Trophoblast cell (in vitro differentiated cells and primary cell): ENCODE measurements around the gene SPPL2A.

Experiments
- DNase-seq, 2 donors: peaks; one replicate each; pipeline ENCODE4 v3.0.0-alpha.2; 2016
- H2AFZ ChIP-seq: 2 replicates; pipeline ENCODE4 v1.6.1; 2013; ENCODE audit warnings: low read length, moderate library complexity, mild to moderate bottlenecking; ENCODE audit not compliant: insufficient read depth, poor library complexity
- H2AK5ac ChIP-seq: 2 replicates; pipeline ENCODE4 v1.6.1; 2013; ENCODE audit warnings: mild to moderate bottlenecking, low read length
- H2BK120ac ChIP-seq: 2 replicates; pipeline ENCODE4 v1.6.1; 2013; ENCODE audit warnings: low read length, mild to moderate bottlenecking, moderate library complexity; ENCODE audit not compliant: insufficient read depth, poor library complexity
- H2BK12ac ChIP-seq: 2 replicates; pipeline ENCODE4 v1.6.1; 2013; ENCODE audit warnings: mild to moderate bottlenecking, low read length, moderate library complexity
- H2BK5ac ChIP-seq: 2 replicates; pipeline ENCODE4 v1.6.1; 2013; ENCODE audit warnings: low read length, low read depth, moderate library complexity, mild to moderate bottlenecking; ENCODE audit not compliant: poor library complexity
- H3K14ac ChIP-seq: 2 replicates; pipeline ENCODE4 v1.6.1; 2013; ENCODE audit warnings: mild to moderate bottlenecking, low read length
- H3K18ac ChIP-seq: 2 replicates; pipeline ENCODE4 v1.6.1; 2013; ENCODE audit warnings: mild to moderate bottlenecking, low read length
- H3K23ac ChIP-seq: 2 replicates; pipeline ENCODE4 v1.6.1; 2013; ENCODE audit warnings: low read length
- H3K27ac ChIP-seq: 2 replicates; pipeline ENCODE4 v1.5.1; 2013; ENCODE audit warnings: low read depth, mild to moderate bottlenecking, inconsistent platforms, low read length, moderate library complexity
- H3K27me3 ChIP-seq: 2 replicates; pipeline ENCODE4 v1.6.1; 2013; ENCODE audit warnings: inconsistent platforms, mild to moderate bottlenecking, low read length, moderate library complexity; ENCODE audit not compliant: insufficient read depth
- H3K36me3 ChIP-seq, 2 experiments: 1 replicate in 1 of 2; 2 replicates in 1 of 2; pipeline ENCODE4 v1.6.1; 2013; ENCODE audit warnings: low read length in 2 of 2, mild to moderate bottlenecking in 2 of 2, moderate library complexity in 1 of 2; ENCODE audit not compliant: insufficient read depth in 2 of 2, control insufficient read depth in 1 of 2
- H3K4ac ChIP-seq: 2 replicates; pipeline ENCODE4 v1.6.1; 2013; ENCODE audit warnings: low read depth, mild to moderate bottlenecking, low read length, moderate library complexity
- H3K4me1 ChIP-seq, 2 experiments: 1 replicate in 1 of 2; 2 replicates in 1 of 2; pipeline ENCODE4 v1.6.1; 2013; ENCODE audit warnings: low read length in 2 of 2, mild to moderate bottlenecking in 2 of 2, moderate library complexity in 1 of 2; ENCODE audit not compliant: insufficient read depth in 2 of 2, control insufficient read depth in 1 of 2
- H3K4me2 ChIP-seq: 2 replicates; pipeline ENCODE4 v1.6.1; 2013; ENCODE audit warnings: inconsistent platforms, mild to moderate bottlenecking, low read length, moderate library complexity
- H3K4me3 ChIP-seq: 2 replicates; pipeline ENCODE4 v1.5.1; 2013; ENCODE audit warnings: mild to moderate bottlenecking, low read depth, low read length, inconsistent platforms
- H3K79me1 ChIP-seq: one replicate; pipeline ENCODE4 v1.6.1; 2013; ENCODE audit warnings: low read length
- H3K79me2 ChIP-seq: 2 replicates; pipeline ENCODE4 v1.6.1; 2013; ENCODE audit warnings: low read length, mild to moderate bottlenecking; ENCODE audit not compliant: control insufficient read depth, insufficient read depth, poor library complexity
- H3K9ac ChIP-seq: 2 replicates; pipeline ENCODE4 v1.6.1; 2013; ENCODE audit warnings: mild to moderate bottlenecking, low read length
- H3K9me3 ChIP-seq: 2 replicates; pipeline ENCODE4 v1.6.1; 2013; ENCODE audit warnings: low read depth, mild to moderate bottlenecking, control low read depth, inconsistent platforms, low read length; ENCODE audit not compliant: insufficient read depth
- H4K12ac ChIP-seq: 2 replicates; pipeline ENCODE4 v1.6.1; 2013; ENCODE audit warnings: low read depth, mild to moderate bottlenecking, low read length, moderate library complexity
- H4K8ac ChIP-seq: 2 replicates; pipeline ENCODE4 v1.6.1; 2013; ENCODE audit warnings: low read depth, mild to moderate bottlenecking, low read length, moderate library complexity
- H4K91ac ChIP-seq: one replicate; pipeline ENCODE4 v1.6.1; 2013; ENCODE audit warnings: low read depth, mild to moderate bottlenecking, low read length, moderate library complexity
- WGBS: extraction: QIAGEN DNeasy Blood & Tissue Kit; methylation state at CpG from one replicate; pipeline ENCODE4 v1.1.7; 2013; ENCODE audit warnings: missing lambda C conversion rate; ENCODE audit not compliant: insufficient read length, insufficient coverage; ENCODE audit errors: extremely low coverage; 5-methylcytosine and 5-hydroxymethylcytosine counted together

Gene SPPL2A

DNA sequence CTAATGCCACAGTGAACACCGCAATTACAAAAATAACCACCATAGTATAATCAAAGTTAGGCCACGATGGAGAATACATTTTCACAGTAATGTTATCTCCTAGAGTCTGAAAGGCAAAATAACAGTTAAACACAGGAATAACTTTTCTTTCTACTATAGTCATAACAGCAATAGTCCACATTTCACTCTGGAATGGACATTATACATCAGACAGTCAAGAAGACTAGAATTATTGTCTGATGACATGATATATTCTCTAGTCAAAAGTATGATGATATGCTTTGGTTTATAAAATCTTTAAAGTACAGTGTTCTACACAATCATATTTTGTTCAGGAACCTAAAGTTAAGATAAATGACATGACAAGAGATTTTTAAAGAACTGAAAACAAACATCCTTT, 18.0 kb downstream of the SPPL2A start:
- Histone ChIP-seq H2BK120ac (no peak overlapping the region), H3K14ac (no peak overlapping the region), H3K4me1 (no peaks in the 10 kb centered on the region), H3K79me2 (no peaks in the 10 kb centered on the region), H3K36me3 (peaks cover 4 to 5% of the 10 kb centered on the region in 2 experiments), H4K91ac (no peak overlapping the region), H2BK5ac (no peak overlapping the region), H3K9ac (no peak overlapping the region), H2AK5ac (no peak overlapping the region), H3K27me3 (no peaks in the 10 kb centered on the region), H3K4me2 (no peak overlapping the region), H3K4ac (no peak overlapping the region), H3K18ac (no peak overlapping the region), H3K79me1 (no peaks in the 10 kb centered on the region), H3K4me3 (no peak overlapping the region), H2BK12ac (no peak overlapping the region), H3K27ac (no peak overlapping the region), H4K12ac (no peak overlapping the region), H3K23ac (no peak overlapping the region), H3K9me3 (no peaks in the 10 kb centered on the region), H2AFZ (no peak overlapping the region), H4K8ac (no peak overlapping the region)
- DNase-seq = no peak
- no CpG with 5 or more reads among the region's 2 CpGs for WGBS

DNA sequence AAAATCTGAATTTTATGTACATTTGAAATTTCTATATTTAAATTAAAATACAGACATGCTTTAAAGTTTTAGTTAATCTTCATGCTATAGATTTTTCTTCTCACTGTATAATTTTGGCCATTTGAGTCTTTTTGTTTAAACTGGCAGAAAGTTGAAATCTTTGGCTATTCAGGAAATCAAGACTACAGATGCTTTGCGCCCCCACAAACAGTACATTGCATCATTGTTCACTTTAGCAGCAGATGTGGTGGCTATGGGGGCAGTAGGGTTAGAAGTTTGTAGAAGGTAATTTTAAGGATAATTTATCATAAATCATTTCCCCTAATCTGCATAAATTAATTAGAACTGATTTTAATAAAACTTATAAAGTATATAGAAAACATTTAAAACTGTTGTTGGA, 20.9 kb downstream of the SPPL2A start:
- Histone ChIP-seq H3K27me3 (no peaks in the 10 kb centered on the region), H2BK120ac (no peak overlapping the region), H4K12ac (no peak overlapping the region), H2BK12ac (no peak overlapping the region), H4K91ac (no peak overlapping the region), H3K79me2 (no peaks in the 10 kb centered on the region), H2BK5ac (no peak overlapping the region), H3K9ac (no peak overlapping the region), H3K79me1 (no peaks in the 10 kb centered on the region), H3K4ac (no peak overlapping the region), H3K23ac (no peak overlapping the region), H4K8ac (no peak overlapping the region), H2AK5ac (no peak overlapping the region), H3K4me3 (no peak overlapping the region), H3K36me3 (peaks cover 4 to 6% of the 10 kb centered on the region in 2 experiments), H3K27ac (no peak overlapping the region), H3K14ac (no peak overlapping the region), H3K9me3 (no peaks in the 10 kb centered on the region), H3K4me2 (no peak overlapping the region), H3K18ac (no peak overlapping the region), H3K4me1 (no peaks in the 10 kb centered on the region), H2AFZ (no peak overlapping the region)
- WGBS = no CpG with 5 or more reads among the region's 1 CpG
- no peak for DNase-seq

DNA sequence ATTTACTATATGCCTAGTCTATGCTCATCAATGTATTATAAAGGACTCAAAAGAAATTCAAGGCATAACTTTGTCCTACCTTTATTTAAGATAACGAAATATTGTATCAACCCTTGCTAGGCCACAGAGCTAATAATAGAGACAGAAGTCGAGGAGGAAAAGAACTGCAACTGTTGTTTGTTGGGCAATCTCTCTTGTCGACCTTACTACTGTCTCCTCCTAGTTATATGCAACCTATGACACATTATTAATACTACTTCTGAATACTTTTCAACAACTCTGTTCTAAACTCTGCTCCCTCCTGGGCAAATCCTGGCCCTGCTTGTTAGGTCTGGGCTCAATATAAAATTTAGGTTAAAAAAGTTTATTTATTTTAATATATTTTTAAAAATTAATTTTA, 24.6 kb downstream of the SPPL2A start:
- Histone ChIP-seq H4K91ac (no peak overlapping the region), H3K27ac (no peak overlapping the region), H3K4ac (no peak overlapping the region), H2BK12ac (no peak overlapping the region), H2BK120ac (no peak overlapping the region), H3K9ac (no peak overlapping the region), H4K8ac (no peak overlapping the region), H3K79me1 (no peaks in the 10 kb centered on the region), H3K4me3 (no peak overlapping the region), H3K4me1 (no peaks in the 10 kb centered on the region), H3K18ac (no peak overlapping the region), H2AK5ac (no peak overlapping the region), H3K14ac (no peak overlapping the region), H3K23ac (no peak overlapping the region), H4K12ac (no peak overlapping the region), H3K79me2 (no peaks in the 10 kb centered on the region), H2BK5ac (no peak overlapping the region), H3K36me3 (peaks cover 4 to 10% of the 10 kb centered on the region in 2 experiments), H3K4me2 (no peak overlapping the region), H2AFZ (no peak overlapping the region), H3K27me3 (no peaks in the 10 kb centered on the region), H3K9me3 (no peaks in the 10 kb centered on the region)
- no peak for DNase-seq
- no CpG with 5 or more reads among the region's 3 CpGs for WGBS

DNA sequence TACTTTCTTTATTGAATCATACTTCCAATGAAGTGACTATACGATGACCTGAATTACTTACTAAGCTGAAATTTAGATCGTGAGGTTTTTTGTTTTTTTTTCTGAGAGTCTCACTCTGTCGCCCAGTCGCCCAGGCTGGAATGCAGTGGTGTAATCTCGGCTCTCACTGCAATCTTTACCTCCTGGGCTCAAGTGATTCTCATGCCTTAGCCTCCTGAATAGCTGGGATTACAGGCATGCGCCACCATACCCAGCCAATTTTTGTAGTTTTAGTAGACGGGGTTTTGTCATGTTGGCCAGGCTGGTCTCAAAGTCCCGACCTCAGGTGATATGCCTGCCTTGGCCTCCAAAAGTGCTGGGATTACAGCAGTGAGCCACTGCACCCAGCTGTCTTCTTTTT, 28.7 kb downstream of the SPPL2A start:
- Histone ChIP-seq H3K14ac (no peak overlapping the region), H3K4me2 (no peak overlapping the region), H3K79me2 (no peaks in the 10 kb centered on the region), H3K36me3 (peaks cover 3 to 10% of the 10 kb centered on the region in 2 experiments), H3K4ac (no peak overlapping the region), H4K12ac (no peak overlapping the region), H3K23ac (no peak overlapping the region), H3K9me3 (no peaks in the 10 kb centered on the region), H3K27me3 (no peaks in the 10 kb centered on the region), H2BK120ac (no peak overlapping the region), H3K4me1 (no peaks in the 10 kb centered on the region), H2BK5ac (no peak overlapping the region), H3K27ac (no peak overlapping the region), H2BK12ac (no peak overlapping the region), H3K9ac (no peak overlapping the region), H2AFZ (no peak overlapping the region), H3K4me3 (no peak overlapping the region), H4K8ac (no peak overlapping the region), H3K18ac (no peak overlapping the region), H3K79me1 (no peaks in the 10 kb centered on the region), H2AK5ac (no peak overlapping the region), H4K91ac (no peak overlapping the region)
- peak; percentile 70 to 87 for DNase-seq
- WGBS = no CpG with 5 or more reads among the region's 8 CpGs
